ENCODE data around the gene MARCKSL1. TPM values are rescaled to one million over a fixed set of nuclear protein-coding genes. Genes with fewer than 3 reads are reported as not detected.

Gene MARCKSL1
- total and polyA plus RNA-seq, 2 of the 13 experiments (the other 11 are each of a cell fraction or from before 2014, with no cell fraction given) = 81.9 to 155 TPM

GRCh38 chr1:32351399-32352238 is 15.6 kb upstream of the MARCKSL1 start (continued):
- TF ChIP-seq RFX3 (CRISPR knock-in tag; IDR thresholded peaks at IDR 0.05) = no peak
- TF ChIP-seq ZNF724P (CRISPR knock-in tag; IDR thresholded peaks at IDR 0.05; ENCODE audit: borderline replicate concordance) = peak; percentile 51; the same call in 1 of the 2 replicates
- peak; percentile 86 for TF ChIP-seq TOPORS (CRISPR knock-in tag; IDR thresholded peaks at IDR 0.05)
- TF ChIP-seq NFYC (CRISPR knock-in tag; IDR thresholded peaks at IDR 0.05) = no peak
- TF ChIP-seq ARNT (IDR thresholded peaks at IDR 0.05) = no peak
- TF ChIP-seq, protein P1, sequence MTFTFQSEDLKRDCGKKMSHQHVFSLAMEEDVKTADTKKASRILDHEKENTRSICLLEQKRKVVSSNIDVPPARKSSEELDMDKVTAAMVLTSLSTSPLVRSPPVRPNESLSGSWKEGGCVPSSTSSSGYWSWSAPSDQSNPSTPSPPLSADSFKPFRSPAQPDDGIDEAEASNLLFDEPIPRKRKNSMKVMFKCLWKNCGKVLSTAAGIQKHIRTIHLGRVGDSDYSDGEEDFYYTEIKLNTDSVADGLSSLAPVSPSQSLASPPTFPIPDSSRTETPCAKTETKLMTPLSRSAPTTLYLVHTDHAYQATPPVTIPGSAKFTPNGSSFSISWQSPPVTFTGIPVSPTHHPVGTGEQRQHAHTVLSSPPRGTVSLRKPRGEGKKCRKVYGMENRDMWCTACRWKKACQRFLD (CRISPR knock-in tag; IDR thresholded peaks at IDR 0.05; ENCODE audit: borderline replicate concordance) = peak; percentile 24; the same call in 1 of the 2 replicates
- TF ChIP-seq HIVEP1 (CRISPR knock-in tag; IDR thresholded peaks at IDR 0.05) = no peak
- TF ChIP-seq, protein P2, sequence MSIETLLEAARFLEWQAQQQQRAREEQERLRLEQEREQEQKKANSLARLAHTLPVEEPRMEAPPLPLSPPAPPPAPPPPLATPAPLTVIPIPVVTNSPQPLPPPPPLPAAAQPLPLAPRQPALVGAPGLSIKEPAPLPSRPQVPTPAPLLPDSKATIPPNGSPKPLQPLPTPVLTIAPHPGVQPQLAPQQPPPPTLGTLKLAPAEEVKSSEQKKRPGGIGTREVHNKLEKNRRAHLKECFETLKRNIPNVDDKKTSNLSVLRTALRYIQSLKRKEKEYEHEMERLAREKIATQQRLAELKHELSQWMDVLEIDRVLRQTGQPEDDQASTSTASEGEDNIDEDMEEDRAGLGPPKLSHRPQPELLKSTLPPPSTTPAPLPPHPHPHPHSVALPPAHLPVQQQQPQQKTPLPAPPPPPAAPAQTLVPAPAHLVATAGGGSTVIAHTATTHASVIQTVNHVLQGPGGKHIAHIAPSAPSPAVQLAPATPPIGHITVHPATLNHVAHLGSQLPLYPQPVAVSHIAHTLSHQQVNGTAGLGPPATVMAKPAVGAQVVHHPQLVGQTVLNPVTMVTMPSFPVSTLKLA (IDR thresholded peaks at IDR 0.05) = no peak
- peak; percentile 93 for TF ChIP-seq ZBTB14 (CRISPR knock-in tag; IDR thresholded peaks at IDR 0.05)
- TF ChIP-seq ZSCAN29 (CRISPR knock-in tag; conservative IDR thresholded peaks at IDR 0.05) = no peak
- 0 out of 2 replicates have a peak, but pooled peaks have one; percentile 37 for TF ChIP-seq RNF2 (conservative IDR thresholded peaks at IDR 0.05; ENCODE audit: low read depth)
- no peak for TF ChIP-seq FOXJ3 (CRISPR knock-in tag; IDR thresholded peaks at IDR 0.05; ENCODE audit: borderline replicate concordance)
- no peak; a peak in 2 of 4 replicates for TF ChIP-seq HMGXB4 (CRISPR knock-in tag; IDR thresholded peaks at IDR 0.05; ENCODE audit: borderline replicate concordance in 1 of 2, low read depth in 1 of 2)
- TF ChIP-seq SOX5 (CRISPR knock-in tag; IDR thresholded peaks at IDR 0.05; ENCODE audit: borderline replicate concordance) = peak; percentile 35; the same call in 1 of the 2 replicates
- no peak; the same call in 1 of the 2 replicates for TF ChIP-seq BRD4 (CRISPR knock-in tag; IDR thresholded peaks at IDR 0.05)
- no peak; the same call in 1 of the 2 replicates for TF ChIP-seq ZFAT (CRISPR knock-in tag; conservative IDR thresholded peaks at IDR 0.05)
- no peak for TF ChIP-seq ZNF644 (CRISPR knock-in tag; IDR thresholded peaks at IDR 0.05; ENCODE audit: low read depth)
- no peak; the same call in 1 of the 2 replicates for TF ChIP-seq SAFB2 (CRISPR knock-in tag; IDR thresholded peaks at IDR 0.05; ENCODE audit: borderline replicate concordance, low read depth)
- no peak; the same call in 1 of the 2 replicates for TF ChIP-seq STAT6 (CRISPR knock-in tag; IDR thresholded peaks at IDR 0.05; ENCODE audit: borderline replicate concordance)

All from HepG2 (cell line).